ENCODE results near the gene ARHGAP40. TPM values are rescaled to one million over a fixed set of nuclear protein-coding genes. Genes with fewer than 3 reads are reported as not detected.

ARHGAP40 gene
- total and polyA plus RNA-seq, 2 of the 13 experiments (the other 11 are each of a cell fraction or from before 2014, with no cell fraction given): 0.75 to 2.1 TPM

DNA sequence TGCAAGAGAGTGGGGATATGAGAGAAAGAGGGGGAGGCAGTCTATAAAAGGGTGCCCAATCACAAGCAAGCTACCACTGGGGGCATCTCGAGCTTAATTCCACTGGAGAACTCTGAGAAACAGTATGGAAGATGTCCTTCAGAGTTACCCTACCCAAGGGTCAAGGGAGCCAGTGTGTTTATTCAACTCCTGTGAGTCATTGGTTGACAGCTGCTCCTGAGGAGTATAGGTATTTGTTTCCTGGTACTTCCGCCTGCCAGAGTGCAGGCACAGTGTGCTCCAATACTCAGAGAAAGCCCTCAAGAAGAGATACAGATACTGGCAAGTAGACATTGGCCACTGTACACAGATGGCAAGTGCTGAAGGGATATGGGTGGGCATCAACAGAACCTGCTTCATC lies 49.5 kb downstream of the ARHGAP40 start (continued):
- TF ChIP-seq, protein P1, sequence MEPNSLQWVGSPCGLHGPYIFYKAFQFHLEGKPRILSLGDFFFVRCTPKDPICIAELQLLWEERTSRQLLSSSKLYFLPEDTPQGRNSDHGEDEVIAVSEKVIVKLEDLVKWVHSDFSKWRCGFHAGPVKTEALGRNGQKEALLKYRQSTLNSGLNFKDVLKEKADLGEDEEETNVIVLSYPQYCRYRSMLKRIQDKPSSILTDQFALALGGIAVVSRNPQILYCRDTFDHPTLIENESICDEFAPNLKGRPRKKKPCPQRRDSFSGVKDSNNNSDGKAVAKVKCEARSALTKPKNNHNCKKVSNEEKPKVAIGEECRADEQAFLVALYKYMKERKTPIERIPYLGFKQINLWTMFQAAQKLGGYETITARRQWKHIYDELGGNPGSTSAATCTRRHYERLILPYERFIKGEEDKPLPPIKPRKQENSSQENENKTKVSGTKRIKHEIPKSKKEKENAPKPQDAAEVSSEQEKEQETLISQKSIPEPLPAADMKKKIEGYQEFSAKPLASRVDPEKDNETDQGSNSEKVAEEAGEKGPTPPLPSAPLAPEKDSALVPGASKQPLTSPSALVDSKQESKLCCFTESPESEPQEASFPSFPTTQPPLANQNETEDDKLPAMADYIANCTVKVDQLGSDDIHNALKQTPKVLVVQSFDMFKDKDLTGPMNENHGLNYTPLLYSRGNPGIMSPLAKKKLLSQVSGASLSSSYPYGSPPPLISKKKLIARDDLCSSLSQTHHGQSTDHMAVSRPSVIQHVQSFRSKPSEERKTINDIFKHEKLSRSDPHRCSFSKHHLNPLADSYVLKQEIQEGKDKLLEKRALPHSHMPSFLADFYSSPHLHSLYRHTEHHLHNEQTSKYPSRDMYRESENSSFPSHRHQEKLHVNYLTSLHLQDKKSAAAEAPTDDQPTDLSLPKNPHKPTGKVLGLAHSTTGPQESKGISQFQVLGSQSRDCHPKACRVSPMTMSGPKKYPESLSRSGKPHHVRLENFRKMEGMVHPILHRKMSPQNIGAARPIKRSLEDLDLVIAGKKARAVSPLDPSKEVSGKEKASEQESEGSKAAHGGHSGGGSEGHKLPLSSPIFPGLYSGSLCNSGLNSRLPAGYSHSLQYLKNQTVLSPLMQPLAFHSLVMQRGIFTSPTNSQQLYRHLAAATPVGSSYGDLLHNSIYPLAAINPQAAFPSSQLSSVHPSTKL (CRISPR knock-in tag; IDR thresholded peaks at IDR 0.05): peak; percentile 12; the same call in 1 of the 2 replicates
- TF ChIP-seq RBM39 (IDR thresholded peaks at IDR 0.05; ENCODE audit: low read depth, low read length, poor library complexity, severe bottlenecking) (no peak), SAP130 (CRISPR knock-in tag; IDR thresholded peaks at IDR 0.05; ENCODE audit: low read depth) (0 out of 2 replicates have a peak, but pooled peaks have one; percentile 10)

DNA sequence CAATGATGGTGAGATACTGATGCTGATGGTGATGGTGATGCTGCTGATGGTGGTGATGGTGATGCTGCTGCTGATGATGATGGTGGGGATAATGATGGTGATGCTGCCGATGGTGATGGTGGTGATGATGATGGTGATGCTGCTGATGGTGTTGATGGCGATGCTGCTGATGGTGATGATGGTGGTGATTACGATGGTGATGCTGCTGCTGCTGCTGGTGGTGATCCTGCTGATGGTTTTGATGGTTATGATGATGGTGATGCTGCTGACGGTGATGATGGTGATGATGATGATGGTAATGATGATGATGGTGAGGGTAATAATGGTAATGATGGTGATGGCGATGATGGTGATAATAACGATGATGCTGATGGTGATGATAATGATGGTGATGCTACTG lies 50.0 kb downstream of the ARHGAP40 start:
- H3K27ac ChIP-seq (ENCODE audit: extremely low read length, insufficient read depth, low read length): no peak overlapping the region
- peaks cover 3 to 27% of the 10 kb centered on the region in 2 experiments; a peak in 2 of 5 replicates for H3K27me3 ChIP-seq (ENCODE audit: control insufficient read depth in 1 of 2, insufficient read depth in 2 of 2, low read length in 2 of 2)
- H3K79me2 ChIP-seq (ENCODE audit: insufficient read depth, low read length): no peaks in the 10 kb centered on the region
- FAIRE-seq (no peak), ATAC-seq (no peak), DNase-seq (ENCODE audit: low spot score) (no peak)
- ChIA-PET POLR2A (no interaction called here), CTCF (ENCODE audit: low intra/inter-chr PET ratio, low total read pairs) (no interaction called here)
- no peak overlapping the region for H2AFZ ChIP-seq (ENCODE audit: low read length)
- H3K4me3 ChIP-seq (replicated peaks in 1 of 3; ENCODE audit: insufficient read depth in 1 of 3, low read depth in 2 of 3, low read length in 3 of 3): no peak overlapping the region
- H3K9ac ChIP-seq (ENCODE audit: insufficient read depth, low read depth, low read length): no peak overlapping the region
- H3K36me3 ChIP-seq (replicated peaks in 1 of 2; ENCODE audit: control insufficient read depth in 1 of 2, insufficient read depth in 2 of 2, low read length in 2 of 2): no peaks in the 10 kb centered on the region
- 6% methylated on average over 6 of the region's 6 CpGs for WGBS (ENCODE audit: low lambda C conversion rate)
- H3K9me3 ChIP-seq (ENCODE audit: low read length): no peaks in the 10 kb centered on the region
- BruUV-seq (replicated peaks): no TSS peak
- no peaks in the 10 kb centered on the region for H4K20me1 ChIP-seq (ENCODE audit: insufficient read depth, low read length)
- intact Hi-C loops (cut with micrococcal nuclease; ENCODE audit: unreplicated experiment) (no loop called here), in situ Hi-C loops (cut with HindIII; ENCODE audit: extremely low pct_ligation_motif_present, low pct_unique_long_range_greater_than_20kb) (no loop called here)
- H3K4me1 ChIP-seq (ENCODE audit: insufficient read depth, low read length): peaks cover 17% of the 10 kb centered on the region
- H3K4me2 ChIP-seq (ENCODE audit: low read depth, low read length): no peak overlapping the region
- TF ChIP-seq FOXP1 (IDR thresholded peaks at IDR 0.05) (peak; percentile 37; the same call in 1 of the 2 replicates), FOXP1 (CRISPR knock-in tag; IDR thresholded peaks at IDR 0.05) (no peak), RFXAP (CRISPR knock-in tag; IDR thresholded peaks at IDR 0.05; ENCODE audit: borderline replicate concordance) (no peak), MEIS2 (CRISPR knock-in tag; IDR thresholded peaks at IDR 0.05) (no peak), ZNF564 (CRISPR knock-in tag; IDR thresholded peaks at IDR 0.05) (no peak), PTBP1 (IDR thresholded peaks at IDR 0.05; ENCODE audit: low read depth, low read length, poor library complexity, severe bottlenecking) (no peak), MEIS1 (CRISPR knock-in tag; IDR thresholded peaks at IDR 0.05; ENCODE audit: borderline replicate concordance) (no peak), PHB2 (IDR thresholded peaks at IDR 0.05; ENCODE audit: partially characterized antibody) (peak; percentile 70), LCORL (IDR thresholded peaks at IDR 0.05) (0 out of 2 replicates have a peak, but pooled peaks have one; percentile 5), LCORL (CRISPR knock-in tag; IDR thresholded peaks at IDR 0.05) (no peak), CREM (IDR thresholded peaks at IDR 0.05) (no peak), CREM (CRISPR knock-in tag; IDR thresholded peaks at IDR 0.05) (no peak), ZNF792 (CRISPR knock-in tag; IDR thresholded peaks at IDR 0.05) (no peak), ZNF282 (IDR thresholded peaks at IDR 0.05; ENCODE audit: partially characterized antibody) (peak; percentile 60), ZNF644 (CRISPR knock-in tag; IDR thresholded peaks at IDR 0.05; ENCODE audit: low read depth) (no peak), ATF7 (IDR thresholded peaks at IDR 0.05) (peak; percentile 53), ATF7 (CRISPR knock-in tag; IDR thresholded peaks at IDR 0.05) (no peak), CBX1 (IDR thresholded peaks at IDR 0.05; ENCODE audit: low read depth) (no peak), KDM3A (CRISPR knock-in tag; IDR thresholded peaks at IDR 0.05; ENCODE audit: low read depth) (no peak)
- TF ChIP-seq, protein P2, sequence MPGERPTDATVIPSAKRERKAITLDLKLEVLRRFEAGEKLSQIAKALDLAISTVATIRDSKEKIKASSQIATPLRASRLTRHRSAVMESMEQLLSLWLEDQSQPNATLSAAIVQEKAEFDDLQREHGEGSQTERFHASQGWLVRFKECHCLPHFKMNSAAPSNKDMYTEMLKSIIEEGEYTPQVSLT (CRISPR knock-in tag; IDR thresholded peaks at IDR 0.05; ENCODE audit: borderline replicate concordance, low read depth): no peak
- TF ChIP-seq, protein P3, sequence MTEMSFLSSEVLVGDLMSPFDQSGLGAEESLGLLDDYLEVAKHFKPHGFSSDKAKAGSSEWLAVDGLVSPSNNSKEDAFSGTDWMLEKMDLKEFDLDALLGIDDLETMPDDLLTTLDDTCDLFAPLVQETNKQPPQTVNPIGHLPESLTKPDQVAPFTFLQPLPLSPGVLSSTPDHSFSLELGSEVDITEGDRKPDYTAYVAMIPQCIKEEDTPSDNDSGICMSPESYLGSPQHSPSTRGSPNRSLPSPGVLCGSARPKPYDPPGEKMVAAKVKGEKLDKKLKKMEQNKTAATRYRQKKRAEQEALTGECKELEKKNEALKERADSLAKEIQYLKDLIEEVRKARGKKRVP (CRISPR knock-in tag; IDR thresholded peaks at IDR 0.05): no peak
